CD1c-positive myeloid dendritic cell (primary cell): ENCODE data around the gene C2orf42.
"Not testable (repeated sequence)": the region's sequence is repeated elsewhere in the genome, so short reads cannot be mapped to it uniquely, and the experiment has no call there.

Experiments
- DNase-seq: peaks from one replicate; pipeline ENCODE4 v3.0.0-alpha.2; 2016; ENCODE audit errors: extremely low spot score

The C2orf42 gene

GRCh38 chr2:70102323-70102905 is 88.4 kb downstream of the C2orf42 start:
- not testable (repeated sequence) for DNase-seq

GRCh38 chr2:70101686-70102085 is 89.1 kb downstream of the C2orf42 start:
- not testable (repeated sequence) for DNase-seq

DNA sequence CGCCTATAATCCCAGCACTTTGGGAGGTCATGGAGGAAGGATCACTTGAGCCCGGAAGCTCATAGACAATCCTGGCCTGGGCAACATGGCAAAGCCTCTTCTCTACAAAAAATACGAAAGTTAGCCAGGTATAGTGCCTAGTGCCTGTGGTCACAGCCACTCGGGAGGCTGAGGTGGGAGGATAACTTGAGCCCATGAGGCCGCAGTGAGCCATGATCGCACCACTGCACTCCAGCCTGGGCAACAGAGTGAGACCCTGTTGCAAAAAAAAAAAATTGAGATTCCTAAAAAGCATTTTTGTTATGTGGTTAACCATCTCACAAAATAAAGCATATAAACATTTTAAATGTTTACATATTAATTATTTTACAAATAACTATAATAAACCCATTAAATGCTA is 89.6 kb downstream of the C2orf42 start:
- DNase-seq: no peak
